Inflammatory macrophage treated with lipopolysaccharide for 1 hour (primary cell): ENCODE measurements around the gene SMYD5.

Experiments
- DNase-seq, 2 donors: peaks; one replicate each; pipeline ENCODE4 v3.0.0-alpha.2; 2020 to 2022

SMYD5 gene

DNA sequence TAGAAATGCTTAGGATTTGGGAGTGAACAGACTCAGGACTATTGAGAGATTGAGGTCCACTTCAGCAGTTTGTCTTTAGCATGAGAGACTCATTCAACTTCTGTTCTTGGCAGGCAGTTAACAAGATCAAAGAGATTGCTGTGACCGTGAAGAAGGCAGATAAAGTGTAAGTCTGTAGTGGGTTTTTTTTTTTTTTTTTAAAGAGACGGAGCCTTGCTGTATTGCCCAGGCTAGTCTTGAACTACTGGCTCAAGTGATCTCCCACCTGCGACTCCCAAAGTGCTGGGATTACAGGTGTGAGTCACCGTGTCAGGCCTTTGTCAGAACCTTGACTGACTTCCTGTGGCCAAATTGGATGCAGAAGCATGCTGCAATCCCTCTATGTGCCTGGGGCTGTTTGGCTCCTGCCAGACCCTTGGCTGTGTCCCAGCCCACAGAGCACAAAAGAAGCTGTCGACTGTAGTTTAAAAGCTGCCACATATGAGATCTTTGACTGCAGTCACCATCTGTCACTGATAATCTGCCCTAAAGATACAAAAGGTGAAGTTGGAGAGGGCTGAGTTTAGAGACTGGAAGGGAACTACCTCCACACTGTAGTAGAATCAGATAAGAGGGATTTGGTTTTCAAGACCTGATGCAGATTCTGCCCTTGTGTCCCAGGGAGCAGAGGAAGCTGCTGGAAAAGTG lies 30.0 kb downstream of the SMYD5 start:
- DNase-seq, result no peak

DNA sequence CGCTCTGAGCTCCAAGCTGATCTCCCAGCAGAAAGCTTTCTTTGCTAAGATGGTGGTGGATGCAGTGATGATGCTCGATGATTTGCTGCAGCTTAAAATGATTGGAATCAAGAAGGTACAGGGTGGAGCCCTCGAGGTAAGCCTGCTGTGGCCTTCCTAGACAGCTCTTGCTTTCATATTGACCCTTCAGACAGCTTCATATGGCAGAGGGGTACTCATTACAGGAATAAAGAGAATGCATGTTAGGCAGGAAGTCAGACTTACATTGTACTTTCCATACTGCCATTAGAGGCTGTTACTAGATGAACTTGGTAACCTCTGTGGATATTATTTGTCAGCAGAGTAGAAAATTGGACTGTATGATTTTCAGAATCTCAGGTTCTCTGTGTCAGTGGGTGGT lies 30.5 kb downstream of the SMYD5 start:
- no peak for DNase-seq

DNA sequence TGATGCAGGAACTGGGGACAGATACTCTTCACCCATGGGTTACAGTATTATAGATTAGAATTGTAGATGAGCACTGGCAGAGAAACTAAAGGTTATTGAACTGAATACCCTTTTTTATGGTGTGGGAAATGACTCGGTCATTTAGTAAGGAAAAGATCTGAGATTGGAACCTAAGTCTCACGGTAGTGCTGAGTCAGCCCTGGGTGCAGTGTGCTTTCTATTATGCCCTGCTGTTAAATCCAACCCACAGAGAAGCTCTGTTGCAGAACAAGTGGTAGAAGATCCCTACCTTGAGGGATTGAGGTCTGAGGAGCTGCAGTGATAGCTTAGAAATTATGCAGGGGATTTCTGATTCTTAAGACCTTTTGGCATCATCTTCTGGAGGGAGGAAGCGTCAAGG lies 32.8 kb downstream of the SMYD5 start:
- DNase-seq, result no peak

DNA sequence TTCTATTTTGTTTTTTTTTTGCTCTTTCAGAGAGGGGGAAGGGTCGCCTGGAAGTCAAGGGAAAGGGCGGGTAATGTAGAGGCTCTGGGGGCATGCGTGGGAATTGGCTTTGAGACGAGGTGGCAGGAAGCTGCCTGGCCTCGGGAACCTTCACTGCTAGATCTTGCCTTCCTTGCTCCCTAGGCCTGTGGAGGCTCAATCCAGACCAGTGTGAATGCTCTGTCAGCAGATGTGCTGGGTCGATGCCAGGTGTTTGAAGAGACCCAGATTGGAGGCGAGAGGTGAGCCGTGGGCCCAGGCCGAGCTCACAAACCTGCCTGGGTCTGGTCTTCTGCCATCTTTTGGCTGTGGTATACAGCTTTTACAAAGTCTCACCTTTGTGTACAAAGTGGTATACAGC lies 35.6 kb downstream of the SMYD5 start:
- DNase-seq, result no peak

DNA sequence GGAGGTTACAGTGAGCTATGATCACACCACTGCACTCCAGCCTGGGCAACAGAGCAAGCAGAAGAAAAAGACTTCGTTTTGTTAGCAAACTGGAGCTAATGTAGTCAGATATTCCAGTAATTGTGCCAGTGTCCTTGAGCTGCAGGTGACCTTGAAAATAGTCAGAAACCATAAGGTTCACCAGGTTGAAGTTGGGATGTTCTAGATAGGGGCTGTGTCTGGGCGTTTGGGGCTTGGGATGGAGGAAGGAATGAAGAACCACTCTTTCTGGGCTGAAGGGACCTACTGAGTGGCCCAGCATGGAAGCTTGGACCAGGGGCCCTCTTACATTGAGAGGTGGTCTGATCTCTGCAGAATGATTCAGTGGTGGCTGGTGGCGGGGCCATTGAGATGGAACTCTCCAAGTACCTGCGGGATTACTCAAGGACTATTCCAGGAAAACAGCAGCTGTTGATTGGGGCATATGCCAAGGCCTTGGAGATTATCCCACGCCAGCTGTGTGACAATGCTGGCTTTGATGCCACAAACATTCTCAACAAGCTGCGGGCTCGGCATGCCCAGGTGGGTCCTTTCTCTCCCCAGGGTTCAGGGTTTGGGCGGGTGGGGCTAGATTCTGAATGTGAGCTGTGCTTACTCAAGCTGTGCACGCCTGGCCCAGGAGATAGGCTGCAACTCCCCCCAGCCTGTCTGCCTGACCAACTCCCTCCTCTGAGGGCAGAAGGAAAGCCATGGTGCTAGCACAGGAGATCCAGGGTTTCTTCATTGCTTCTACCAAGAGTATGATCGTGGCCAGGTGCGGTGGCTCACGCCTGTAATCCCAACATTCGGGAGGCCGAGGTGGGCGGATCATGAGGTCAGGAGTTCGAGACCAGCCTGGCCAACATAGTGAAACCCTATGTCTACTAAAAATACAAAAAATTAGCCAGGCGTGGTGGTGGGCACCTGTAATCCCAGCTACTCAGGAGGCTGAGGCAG lies 37.1 kb downstream of the SMYD5 start:
- no peak for DNase-seq

DNA sequence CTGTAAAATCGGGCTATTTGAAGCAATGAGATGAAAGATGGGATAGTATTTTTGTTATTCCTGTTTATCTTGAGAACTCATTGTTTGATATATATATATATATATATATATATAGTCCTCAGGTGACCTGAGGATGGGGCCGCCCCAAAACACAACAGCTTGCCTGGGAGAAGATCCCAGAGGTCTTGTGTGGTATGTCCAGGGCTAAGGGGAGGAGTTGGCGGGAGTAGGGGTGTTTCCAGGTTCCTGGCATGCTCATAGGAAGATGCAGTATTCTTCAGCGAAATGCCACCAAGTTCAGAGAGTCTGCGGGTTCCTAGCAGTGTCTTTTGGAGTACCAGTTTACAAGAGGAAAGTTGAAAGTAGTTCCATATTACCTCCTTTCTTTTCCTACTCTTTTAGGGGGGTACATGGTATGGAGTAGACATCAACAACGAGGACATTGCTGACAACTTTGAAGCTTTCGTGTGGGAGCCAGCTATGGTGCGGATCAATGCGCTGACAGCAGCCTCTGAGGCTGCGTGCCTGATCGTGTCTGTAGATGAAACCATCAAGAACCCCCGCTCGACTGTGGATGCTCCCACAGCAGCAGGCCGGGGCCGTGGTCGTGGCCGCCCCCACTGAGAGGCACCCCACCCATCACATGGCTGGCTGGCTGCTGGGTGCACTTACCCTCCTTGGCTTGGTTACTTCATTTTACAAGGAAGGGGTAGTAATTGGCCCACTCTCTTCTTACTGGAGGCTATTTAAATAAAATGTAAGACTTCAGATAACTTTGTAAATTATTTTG lies 38.4 kb downstream of the SMYD5 start:
- no peak for DNase-seq

DNA sequence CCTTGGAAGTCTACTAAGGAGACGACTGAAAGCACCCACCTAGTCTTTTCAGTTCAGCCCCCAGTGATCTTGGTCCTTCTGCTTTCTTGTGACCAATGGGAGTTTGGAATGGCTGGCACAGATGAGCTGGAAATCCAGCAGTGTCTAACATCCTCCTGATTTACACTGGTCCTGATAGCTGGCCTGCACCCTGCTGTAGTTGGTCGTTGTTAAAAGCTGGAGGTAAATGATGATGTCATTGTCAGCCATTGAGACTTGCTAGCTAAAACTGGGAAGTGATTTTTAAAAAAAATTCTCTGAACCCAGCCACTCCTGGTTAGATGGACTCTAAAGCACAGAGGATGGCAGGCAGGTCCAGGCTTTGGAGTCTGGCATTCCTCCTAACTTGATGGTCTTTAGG lies 39.4 kb downstream of the SMYD5 start:
- peak in 1 of 2 donors; percentile 9 for DNase-seq

DNA sequence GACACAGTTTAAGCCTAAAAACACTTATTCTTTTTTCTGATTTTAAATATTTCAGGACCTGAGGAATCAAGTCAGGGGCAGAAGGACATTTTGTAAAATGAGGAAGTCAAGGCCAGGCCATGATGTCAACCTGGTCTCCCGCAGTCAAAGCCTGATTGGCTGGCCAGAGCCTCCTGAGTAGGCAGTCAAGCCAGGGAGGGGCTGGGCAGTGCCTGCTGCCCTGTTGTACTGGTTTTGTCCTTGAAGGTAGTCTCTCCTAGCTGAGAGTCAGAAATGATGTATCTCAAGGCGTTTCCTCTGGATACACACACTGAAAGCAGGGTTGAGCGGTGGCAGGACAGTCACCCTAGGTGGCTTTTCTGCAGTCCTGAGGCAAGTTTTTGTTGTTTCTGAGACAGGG lies 39.9 kb downstream of the SMYD5 start:
- peak; percentile 47 to 68 for DNase-seq

DNA sequence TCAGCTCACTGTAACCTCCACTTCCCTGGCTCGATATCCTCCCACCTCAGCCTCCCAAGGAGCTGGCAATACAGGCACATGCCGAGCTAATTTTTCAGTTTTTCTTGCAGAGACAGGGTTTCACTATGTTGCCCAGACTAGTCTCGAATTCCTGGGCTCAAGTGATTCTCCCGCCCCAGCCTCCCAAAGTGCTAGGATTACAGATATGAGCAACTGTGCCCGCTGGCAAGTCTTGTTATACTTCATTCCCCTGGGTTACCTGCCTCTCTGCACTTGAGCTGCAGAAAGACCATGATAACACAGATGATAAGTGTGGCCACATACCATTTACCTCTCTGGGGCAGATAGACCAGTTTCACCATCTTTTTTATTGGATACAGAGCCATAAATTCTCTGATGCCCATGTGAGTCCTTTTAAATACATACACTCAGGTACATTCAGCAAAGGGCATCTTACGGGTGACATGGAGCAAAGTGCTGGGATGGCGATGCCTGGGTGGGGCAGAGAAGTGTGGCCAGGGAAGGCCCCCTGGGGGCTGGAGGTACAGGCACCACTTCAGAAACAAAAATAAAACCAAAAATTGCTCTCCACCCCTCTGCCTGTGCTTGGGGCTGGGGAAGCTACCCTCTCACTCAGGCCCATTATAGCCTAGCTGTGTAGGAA lies 40.4 kb downstream of the SMYD5 start:
- no peak for DNase-seq

DNA sequence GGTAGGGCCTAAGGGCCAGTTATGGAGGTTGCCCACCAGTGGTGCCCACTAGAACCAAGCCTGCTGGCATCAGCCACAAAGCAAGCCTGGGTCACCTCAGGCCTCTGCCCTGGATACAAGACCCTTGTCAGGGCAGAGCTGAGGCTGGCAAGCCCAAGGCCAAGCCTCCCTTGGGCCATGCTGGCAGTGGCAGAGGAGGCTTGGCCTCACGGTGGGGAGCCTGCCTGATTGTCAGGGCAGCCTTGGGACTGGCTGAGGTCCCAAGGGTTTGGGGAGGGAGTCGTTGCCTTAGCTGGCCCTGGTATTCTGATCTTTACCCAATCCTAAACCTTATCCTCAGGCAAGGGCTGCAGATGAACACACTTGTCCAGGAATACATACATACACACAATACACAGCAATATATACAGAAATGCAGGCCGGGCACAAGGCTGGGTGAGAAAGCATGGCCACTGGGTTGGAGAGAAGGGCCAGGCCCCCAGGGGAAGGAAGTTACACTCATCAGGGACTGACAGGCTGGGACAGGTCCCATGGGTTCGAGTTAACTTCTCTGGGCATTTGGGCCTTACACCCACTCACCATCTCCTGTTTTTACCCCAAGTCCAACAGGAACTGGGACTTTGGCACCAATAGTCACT lies 41.1 kb downstream of the SMYD5 start:
- no peak for DNase-seq

DNA sequence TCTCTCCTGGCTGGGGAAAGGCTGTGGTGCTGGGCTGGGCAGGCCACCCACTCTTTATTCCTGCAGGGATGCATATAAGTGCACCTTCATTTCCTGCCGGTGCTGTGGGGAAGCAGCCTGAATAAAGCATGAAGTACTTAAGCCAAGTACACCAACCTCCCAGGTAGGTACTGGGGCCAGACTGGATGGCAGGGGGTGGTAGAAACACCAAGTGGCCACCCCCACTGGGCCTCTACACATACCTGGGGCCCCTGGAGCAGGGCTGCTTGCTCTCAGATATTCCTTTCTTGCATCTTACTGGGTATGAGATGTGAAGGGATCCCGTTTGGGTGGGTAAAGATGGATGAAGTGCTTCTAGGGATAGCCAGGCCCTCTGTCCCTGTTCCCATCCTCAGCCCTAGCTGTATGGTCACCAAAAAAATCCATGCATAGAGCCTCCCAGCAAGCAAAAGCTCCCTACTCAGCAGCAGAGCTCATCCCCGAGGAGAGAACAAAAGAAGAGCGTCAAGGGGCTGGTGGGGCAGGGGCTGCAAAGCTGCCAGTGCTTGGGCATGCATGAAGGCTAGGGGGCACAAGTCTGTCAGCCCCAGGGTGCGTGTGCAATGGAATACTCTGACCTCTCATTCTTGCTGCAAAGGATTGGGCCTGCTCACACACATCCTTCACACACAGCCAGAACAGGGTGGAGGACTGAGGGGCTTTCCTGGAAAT lies 42.0 kb downstream of the SMYD5 start:
- no peak for DNase-seq

DNA sequence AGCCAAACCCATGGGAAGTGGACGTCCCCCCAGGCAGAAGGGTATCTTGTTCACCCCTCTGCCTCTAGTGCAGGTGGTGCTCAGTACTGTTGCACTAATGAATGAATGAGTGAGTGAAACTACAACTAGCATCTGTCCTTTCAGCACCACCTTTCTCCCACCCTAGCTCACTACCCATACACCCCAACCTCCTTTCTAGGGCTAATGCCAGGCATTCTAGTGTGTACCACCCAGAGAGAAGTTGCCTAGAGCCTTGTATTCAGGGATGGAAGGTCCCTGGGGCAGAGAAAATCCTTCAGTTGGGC lies 42.5 kb downstream of the SMYD5 start:
- no peak for DNase-seq

DNA sequence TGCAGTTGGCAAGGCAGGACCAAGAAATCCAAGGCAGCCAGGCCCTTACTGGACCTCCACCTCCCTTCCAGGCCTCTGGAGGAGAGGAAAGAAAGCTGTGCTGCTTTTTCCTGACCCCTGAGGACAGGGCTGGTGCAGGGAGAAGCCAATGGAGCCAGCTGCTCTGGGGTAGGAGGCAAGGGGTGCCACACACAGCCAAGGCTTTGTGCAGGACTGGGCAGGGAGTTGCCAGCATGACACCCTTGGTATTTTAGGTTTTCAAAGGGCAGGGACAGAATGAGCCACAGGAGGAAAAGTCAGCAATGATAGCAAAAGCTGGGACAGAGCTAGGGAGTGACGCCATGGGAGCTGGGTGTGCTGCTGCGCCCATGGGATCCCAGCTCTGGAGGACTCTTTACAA lies 43.0 kb downstream of the SMYD5 start:
- DNase-seq, result no peak

DNA sequence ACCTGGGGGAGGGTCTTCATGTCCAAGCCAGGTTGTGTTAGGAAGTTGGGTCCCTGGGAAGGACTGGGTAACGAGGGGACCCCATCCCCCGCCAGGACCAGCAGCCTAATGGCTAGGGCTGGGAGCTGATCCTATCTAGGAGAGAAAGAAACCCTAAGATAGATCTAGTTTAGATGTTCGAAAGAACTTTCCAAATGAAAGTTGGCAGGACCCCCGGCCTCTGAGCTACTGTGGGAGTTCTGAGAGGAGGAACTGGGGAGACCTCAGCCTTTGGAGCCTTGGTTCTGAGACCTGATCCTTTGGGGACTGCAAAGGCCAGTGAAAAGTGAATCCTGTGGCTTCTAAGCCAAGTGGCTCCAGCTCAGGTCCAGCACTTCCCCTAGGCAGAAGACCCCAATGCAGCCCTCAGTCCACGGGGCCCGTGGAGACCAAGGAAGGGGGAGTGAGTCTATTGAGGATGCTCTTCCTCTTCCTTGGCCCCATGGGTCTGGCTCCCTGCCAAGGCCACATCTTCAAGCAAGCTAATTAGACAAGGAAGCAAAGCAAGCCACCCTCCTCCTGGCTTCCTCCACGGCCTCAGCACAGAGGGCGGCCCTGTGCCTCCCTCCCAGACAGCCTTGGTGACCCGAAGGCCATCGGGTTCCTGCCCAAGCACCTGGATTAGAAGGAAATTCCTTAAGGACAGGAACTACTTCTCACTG lies 43.5 kb downstream of the SMYD5 start:
- DNase-seq, result peak in 1 of 2 donors; percentile 21

DNA sequence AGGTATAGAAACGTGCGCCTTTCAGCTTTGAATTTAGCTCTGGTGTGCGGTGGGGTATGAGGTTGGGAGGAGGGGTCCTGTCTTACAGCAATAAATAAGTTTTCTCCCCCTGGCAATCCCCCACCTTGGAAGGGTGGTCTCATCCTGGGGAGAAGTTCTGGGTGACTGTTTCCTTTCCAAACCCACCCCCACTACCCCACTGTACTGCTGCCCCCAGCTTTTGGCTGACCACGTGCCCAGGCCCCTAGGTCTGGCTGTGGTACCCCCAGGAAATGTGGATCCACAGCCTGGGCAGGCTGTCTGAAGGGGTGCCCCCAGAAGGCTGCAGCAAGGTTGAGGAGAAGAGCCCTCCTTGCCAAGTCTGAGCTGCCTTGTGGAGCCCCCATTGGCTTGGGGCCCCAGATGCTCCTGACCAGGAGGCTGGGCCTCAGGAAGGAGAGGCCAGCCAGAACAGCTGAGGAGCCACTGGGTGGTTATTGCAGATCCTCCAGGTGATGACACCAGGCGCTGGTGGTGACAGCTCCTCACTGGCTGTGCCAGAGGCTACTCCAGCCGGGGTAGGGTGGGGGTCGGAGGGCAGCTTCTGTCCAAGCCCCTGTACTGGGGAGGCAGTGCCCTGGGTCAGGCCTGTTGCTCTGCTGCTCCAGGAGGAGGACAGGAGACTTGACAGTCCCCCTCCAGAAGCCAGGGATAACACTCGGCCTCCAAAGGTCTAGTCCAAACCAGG lies 44.3 kb downstream of the SMYD5 start:
- DNase-seq, result no peak

DNA sequence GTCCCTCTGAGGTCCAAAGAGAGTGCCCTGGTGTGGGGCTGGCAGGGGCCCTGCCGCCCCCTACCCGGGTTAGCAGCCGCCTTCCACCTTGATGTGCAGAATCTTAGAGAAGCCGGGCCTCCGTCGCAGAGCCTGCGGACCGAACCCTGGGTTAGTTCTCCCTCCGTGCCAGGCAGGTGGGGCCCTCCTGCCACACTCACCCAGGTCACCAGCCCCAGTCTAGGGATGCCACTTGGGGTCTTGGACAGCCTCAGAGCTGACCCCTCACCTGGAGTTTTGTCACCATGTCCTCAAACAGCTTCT lies 44.8 kb downstream of the SMYD5 start:
- no peak for DNase-seq

DNA sequence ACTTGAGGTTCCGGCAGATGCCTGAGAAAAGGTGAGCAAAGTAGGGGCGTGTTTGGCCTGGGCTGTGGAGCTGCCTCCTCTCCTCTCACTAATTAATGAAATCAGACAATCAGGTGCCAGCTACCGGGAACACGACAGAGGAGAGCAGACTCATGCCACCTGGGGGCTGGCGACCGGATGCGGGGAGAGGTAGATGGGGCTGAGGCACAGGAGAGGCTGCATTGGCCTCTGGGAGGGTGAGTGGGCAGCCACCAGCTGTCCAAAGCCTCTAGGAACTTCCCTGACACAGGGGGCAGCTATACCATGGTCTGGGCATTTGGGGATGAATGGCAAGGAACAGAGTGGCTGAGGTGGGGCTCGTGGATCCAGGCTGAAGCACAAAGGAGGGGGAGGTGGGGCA lies 45.2 kb downstream of the SMYD5 start:
- DNase-seq, result no peak

DNA sequence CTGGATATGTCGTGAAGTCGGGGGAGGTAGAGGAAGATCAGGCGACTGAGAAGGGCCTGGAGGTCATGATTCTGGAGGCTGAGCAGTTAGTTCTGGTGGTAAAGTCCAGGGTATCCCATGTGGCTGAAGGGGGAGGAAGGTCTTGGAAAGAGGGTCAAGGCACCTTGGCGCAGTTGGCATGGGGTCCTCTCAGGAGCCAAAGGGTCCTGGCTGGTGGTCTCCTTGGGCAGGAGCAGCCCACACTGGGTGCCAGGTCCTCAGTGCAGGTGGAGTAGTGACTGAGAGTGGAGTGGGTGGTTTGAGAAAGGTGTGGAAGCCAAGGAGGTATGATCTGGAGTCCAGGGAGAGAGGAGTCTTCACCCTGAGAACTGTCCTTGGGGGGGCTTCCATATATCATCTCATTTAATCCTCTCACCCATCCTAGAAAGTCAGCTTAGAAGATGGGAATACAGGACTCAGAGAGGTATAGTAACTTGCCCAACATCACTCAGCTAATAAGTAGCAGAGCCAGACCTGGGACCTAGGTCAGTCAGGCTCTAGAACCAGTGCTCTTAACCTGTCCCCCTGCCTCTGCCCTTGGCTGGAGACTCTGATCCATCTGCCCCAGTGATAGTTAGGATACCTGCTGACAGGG lies 45.8 kb downstream of the SMYD5 start:
- no peak for DNase-seq

DNA sequence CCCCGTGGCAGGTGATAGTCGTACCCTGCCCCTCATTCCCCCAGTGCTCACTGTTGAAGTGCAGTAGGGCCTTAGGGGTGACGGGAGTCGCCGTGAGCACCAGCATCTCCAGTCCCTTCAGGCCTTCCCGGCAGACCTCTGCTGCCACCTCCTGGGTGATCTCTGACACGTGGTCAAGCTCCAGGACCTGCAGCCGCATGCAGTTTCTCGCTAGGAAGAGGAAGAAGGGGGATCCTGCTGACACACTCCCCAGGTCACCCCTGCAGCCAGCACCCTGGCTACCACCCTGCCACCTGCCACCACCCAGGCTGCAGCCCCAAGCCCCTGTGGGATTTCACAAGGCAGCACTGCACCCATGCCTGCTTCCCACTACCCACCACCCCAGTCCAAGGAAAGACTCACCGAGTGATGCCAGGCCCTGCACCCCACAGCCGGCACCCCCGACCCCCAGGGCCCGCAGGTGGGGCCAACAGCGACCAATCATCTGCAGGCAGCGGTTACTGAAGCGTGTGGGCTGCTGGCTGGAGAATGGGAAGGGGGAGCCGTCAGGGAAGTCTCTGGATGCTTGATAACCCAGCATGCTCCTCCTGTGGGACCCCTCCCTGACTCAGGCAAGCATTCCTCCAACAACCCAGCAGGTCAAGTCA lies 46.4 kb downstream of the SMYD5 start:
- peak; percentile 20 to 35 for DNase-seq
